ENCODE measurements around the gene CLDN1.
"Not testable (repeated sequence)": the region's sequence is repeated elsewhere in the genome, so short reads cannot be mapped to it uniquely, and the experiment has no call there.

The CLDN1 gene

GRCh38 chr3:190289989-190290388, 32.3 kb downstream of the CLDN1 start:
- no peak for DNase-seq

- DNase-seq: no peak
These were observed 33.4 kb downstream of the CLDN1 start for GRCh38 chr3:190288836-190289235.

- no peak for DNase-seq
These were observed 36.2 kb downstream of the CLDN1 start for GRCh38 chr3:190286014-190286413.

GRCh38 chr3:190281308-190282051, 40.8 kb downstream of the CLDN1 start:
- DNase-seq: no peak

GRCh38 chr3:190279690-190280089, 42.6 kb downstream of the CLDN1 start:
- no peak for DNase-seq

- no peak for DNase-seq
These were observed 49.5 kb downstream of the CLDN1 start for GRCh38 chr3:190272747-190273146.

GRCh38 chr3:190269101-190269500, 53.1 kb downstream of the CLDN1 start:
- DNase-seq: no peak

GRCh38 chr3:190267464-190267863, 54.8 kb downstream of the CLDN1 start:
- not testable (repeated sequence) for DNase-seq

GRCh38 chr3:190266913-190267290, 55.3 kb downstream of the CLDN1 start:
- no peak for DNase-seq

- no peak for DNase-seq
These were observed 55.9 kb downstream of the CLDN1 start for GRCh38 chr3:190266265-190266912.

GRCh38 chr3:190265796-190266195, 56.5 kb downstream of the CLDN1 start:
- DNase-seq: no peak

GRCh38 chr3:190265126-190265525, 57.1 kb downstream of the CLDN1 start:
- DNase-seq: no peak

- DNase-seq: no peak
These were observed 60.5 kb downstream of the CLDN1 start for GRCh38 chr3:190261740-190262139.

GRCh38 chr3:190261015-190261414, 61.2 kb downstream of the CLDN1 start:
- DNase-seq: no peak

- no peak for DNase-seq
These were observed 61.9 kb downstream of the CLDN1 start for GRCh38 chr3:190260301-190260700.

GRCh38 chr3:190258634-190259033, 63.6 kb downstream of the CLDN1 start:
- no peak for DNase-seq

Data from NCI-H446 (cell line).